ENCODE measurements around the gene GADD45A. TPM values are rescaled to one million over a fixed set of nuclear protein-coding genes. Genes with fewer than 3 reads are reported as not detected.

Gene GADD45A
- total and polyA plus RNA-seq, 9 of the 15 experiments (the other 6 are each of a cell fraction or from before 2014, with no cell fraction given) = 21.3 to 156 (median 62.1) TPM

- TF ChIP-seq BACH1 (tag; IDR thresholded peaks at IDR 0.05) = 0 out of 2 replicates have a peak, but pooled peaks have one; percentile 30
- peak; percentile 78 for TF ChIP-seq SMARCA4 (IDR thresholded peaks at IDR 0.05)
- TF ChIP-seq TAF9B (IDR thresholded peaks at IDR 0.05; ENCODE audit: partially characterized antibody) = peak; percentile 66
- no peak for TF ChIP-seq ZMIZ1 (IDR thresholded peaks at IDR 0.05; ENCODE audit: low read depth in 2 of 2, low read length in 2 of 2)
- TF ChIP-seq FOXJ3 (CRISPR knock-in tag; IDR thresholded peaks at IDR 0.05) = no peak
- TF ChIP-seq NFATC3 (IDR thresholded peaks at IDR 0.05) = no peak
- TF ChIP-seq HDAC2 (IDR thresholded peaks at IDR 0.05) = peak; percentile 48
- TF ChIP-seq, protein P1, sequence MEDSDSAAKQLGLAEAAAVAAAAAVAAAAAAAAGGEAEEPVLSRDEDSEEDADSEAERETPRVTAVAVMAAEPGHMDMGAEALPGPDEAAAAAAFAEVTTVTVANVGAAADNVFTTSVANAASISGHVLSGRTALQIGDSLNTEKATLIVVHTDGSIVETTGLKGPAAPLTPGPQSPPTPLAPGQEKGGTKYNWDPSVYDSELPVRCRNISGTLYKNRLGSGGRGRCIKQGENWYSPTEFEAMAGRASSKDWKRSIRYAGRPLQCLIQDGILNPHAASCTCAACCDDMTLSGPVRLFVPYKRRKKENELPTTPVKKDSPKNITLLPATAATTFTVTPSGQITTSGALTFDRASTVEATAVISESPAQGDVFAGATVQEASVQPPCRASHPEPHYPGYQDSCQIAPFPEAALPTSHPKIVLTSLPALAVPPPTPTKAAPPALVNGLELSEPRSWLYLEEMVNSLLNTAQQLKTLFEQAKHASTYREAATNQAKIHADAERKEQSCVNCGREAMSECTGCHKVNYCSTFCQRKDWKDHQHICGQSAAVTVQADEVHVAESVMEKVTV (CRISPR knock-in tag; IDR thresholded peaks at IDR 0.05) = 0 out of 2 replicates have a peak, but pooled peaks have one; percentile 32
- peak; percentile 36; the same call in 1 of the 2 replicates for TF ChIP-seq TAL1 (IDR thresholded peaks at IDR 0.05)
- peak; percentile 73 for TF ChIP-seq SMARCE1 (IDR thresholded peaks at IDR 0.05)
- peak in 1 of 2 experiments; percentile 34; a peak in 2 of 4 replicates for TF ChIP-seq RAD21 (CRISPR knock-in tag; conservative IDR thresholded peaks at IDR 0.05 in 1 of 2, IDR thresholded peaks at IDR 0.05 in 1 of 2)
- no peak for TF ChIP-seq RBM15 (IDR thresholded peaks at IDR 0.05; ENCODE audit: insufficient read depth, low read length)
- no peak for TF ChIP-seq MCM3 (IDR thresholded peaks at IDR 0.05)
- TF ChIP-seq TEAD4 (IDR thresholded peaks at IDR 0.05; ENCODE audit: low read length) = peak; percentile 46; the same call in 1 of the 2 replicates
- no peak for TF ChIP-seq TEAD4 (CRISPR knock-in tag; IDR thresholded peaks at IDR 0.05; ENCODE audit: borderline replicate concordance)
- no peak for TF ChIP-seq HMGXB4 (CRISPR knock-in tag; IDR thresholded peaks at IDR 0.05)
- peak; percentile 59; the same call in 1 of the 2 replicates for TF ChIP-seq ZKSCAN8 (CRISPR knock-in tag; IDR thresholded peaks at IDR 0.05)
- TF ChIP-seq, protein P2, sequence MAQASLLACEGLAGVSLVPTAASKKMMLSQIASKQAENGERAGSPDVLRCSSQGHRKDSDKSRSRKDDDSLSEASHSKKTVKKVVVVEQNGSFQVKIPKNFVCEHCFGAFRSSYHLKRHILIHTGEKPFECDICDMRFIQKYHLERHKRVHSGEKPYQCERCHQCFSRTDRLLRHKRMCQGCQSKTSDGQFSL (CRISPR knock-in tag; IDR thresholded peaks at IDR 0.05) = peak; percentile 85
- TF ChIP-seq, protein P2 (tag; IDR thresholded peaks at IDR 0.05) = peak in 1 of 2 experiments; percentile 59; a peak in 1 of 4 replicates
- no peak for TF ChIP-seq ESRRB (CRISPR knock-in tag; IDR thresholded peaks at IDR 0.05; ENCODE audit: borderline replicate concordance)
Measured at GRCh38 chr1:67646145-67647035, 38.6 kb upstream of the GADD45A start (continued).
